ENCODE results near the gene FADS3.

GRCh38 chr11:61892085-61892370, 683 bp upstream of the FADS3 start:
- TF ChIP-seq ZNF8 (CRISPR knock-in tag; IDR thresholded peaks at IDR 0.05) (no peak), ESRRG (CRISPR knock-in tag; IDR thresholded peaks at IDR 0.05) (no peak), ZC3H10 (CRISPR knock-in tag; IDR thresholded peaks at IDR 0.05) (no peak), TCF4 (CRISPR knock-in tag; IDR thresholded peaks at IDR 0.05; ENCODE audit: borderline replicate concordance) (no peak), OSR1 (CRISPR knock-in tag; IDR thresholded peaks at IDR 0.05) (no peak), ZFP3 (CRISPR knock-in tag; IDR thresholded peaks at IDR 0.05) (no peak), ARNTL (CRISPR knock-in tag; IDR thresholded peaks at IDR 0.05; ENCODE audit: borderline replicate concordance, low read depth) (no peak), POU6F1 (CRISPR knock-in tag; IDR thresholded peaks at IDR 0.05; ENCODE audit: borderline replicate concordance, low read depth) (no peak), RARB (CRISPR knock-in tag; IDR thresholded peaks at IDR 0.05) (no peak)
- TF ChIP-seq, protein P1, sequence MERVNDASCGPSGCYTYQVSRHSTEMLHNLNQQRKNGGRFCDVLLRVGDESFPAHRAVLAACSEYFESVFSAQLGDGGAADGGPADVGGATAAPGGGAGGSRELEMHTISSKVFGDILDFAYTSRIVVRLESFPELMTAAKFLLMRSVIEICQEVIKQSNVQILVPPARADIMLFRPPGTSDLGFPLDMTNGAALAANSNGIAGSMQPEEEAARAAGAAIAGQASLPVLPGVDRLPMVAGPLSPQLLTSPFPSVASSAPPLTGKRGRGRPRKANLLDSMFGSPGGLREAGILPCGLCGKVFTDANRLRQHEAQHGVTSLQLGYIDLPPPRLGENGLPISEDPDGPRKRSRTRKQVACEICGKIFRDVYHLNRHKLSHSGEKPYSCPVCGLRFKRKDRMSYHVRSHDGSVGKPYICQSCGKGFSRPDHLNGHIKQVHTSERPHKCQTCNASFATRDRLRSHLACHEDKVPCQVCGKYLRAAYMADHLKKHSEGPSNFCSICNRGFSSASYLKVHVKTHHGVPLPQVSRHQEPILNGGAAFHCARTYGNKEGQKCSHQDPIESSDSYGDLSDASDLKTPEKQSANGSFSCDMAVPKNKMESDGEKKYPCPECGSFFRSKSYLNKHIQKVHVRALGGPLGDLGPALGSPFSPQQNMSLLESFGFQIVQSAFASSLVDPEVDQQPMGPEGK (CRISPR knock-in tag; IDR thresholded peaks at IDR 0.05; ENCODE audit: borderline replicate concordance), result no peak
